Loucy (cell line): Measurements from ENCODE around the gene IDH1.

ENCODE experiments used
- H2AFZ ChIP-seq: fragments of 200-600 bp; sonication (generic); 2 replicates; pipeline ENCODE4 v1.6.0; 2016; ENCODE audit warnings: antibody characterized with exemption, mild to moderate bottlenecking, low read length, moderate library complexity
- H3F3A ChIP-seq: fragments of 200-600 bp; 2 replicates; pipeline ENCODE4 v1.6.0; 2016; ENCODE audit warnings: antibody characterized with exemption, low read depth, mild to moderate bottlenecking
- H3K27me3 ChIP-seq: fragments of 200-600 bp; sonication (generic); 2 replicates; pipeline ENCODE4 v1.6.1; 2014; ENCODE audit warnings: low read length, mild to moderate bottlenecking; ENCODE audit not compliant: insufficient read depth, poor library complexity, severe bottlenecking
- H3K36me3 ChIP-seq: fragments of 200-600 bp; sonication (generic); 2 replicates; pipeline ENCODE4 v1.6.1; 2016; ENCODE audit warnings: low read length; ENCODE audit not compliant: insufficient read depth
- H3K4me1 ChIP-seq: fragments of 200-600 bp; sonication (generic); 2 replicates; pipeline ENCODE4 v1.5.1; 2014; ENCODE audit warnings: low read length, mild to moderate bottlenecking; ENCODE audit not compliant: insufficient read depth, poor library complexity, severe bottlenecking
- H3K4me2 ChIP-seq: fragments of 200-600 bp; sonication (generic); 2 replicates; pipeline ENCODE4 v1.6.0; 2014; ENCODE audit warnings: antibody characterized with exemption, low read length, low read depth, mild to moderate bottlenecking; ENCODE audit not compliant: poor library complexity, severe bottlenecking
- H3K4me3 ChIP-seq: fragments of 200-600 bp; sonication (generic); 2 replicates; pipeline ENCODE4 v1.5.1; 2014; ENCODE audit warnings: low read length, mild to moderate bottlenecking, mixed read lengths; ENCODE audit not compliant: poor library complexity, severe bottlenecking
- H3K79me2 ChIP-seq: fragments of 200-600 bp; sonication (generic); 2 replicates; pipeline ENCODE4 v1.6.1; 2014; ENCODE audit warnings: low read length; ENCODE audit not compliant: insufficient read depth
- H3K9ac ChIP-seq: fragments of 200-600 bp; sonication (generic); 2 replicates; pipeline ENCODE4 v1.6.0; 2014; ENCODE audit warnings: mild to moderate bottlenecking, low read depth, low read length, moderate library complexity; ENCODE audit not compliant: poor library complexity, severe bottlenecking
- H3K9me2 ChIP-seq: fragments of 200-600 bp; sonication (generic); replicated peaks from 2 replicates; pipeline ENCODE4 v1.6.1; 2016; ENCODE audit warnings: low read depth, low read length, mixed read lengths
- H3K9me3 ChIP-seq: fragments of 200-600 bp; sonication (generic); 2 replicates; pipeline ENCODE4 v1.6.1; 2014; ENCODE audit warnings: mild to moderate bottlenecking, antibody characterized with exemption, low read length, low read depth; ENCODE audit not compliant: insufficient read depth
- H4K20me1 ChIP-seq: fragments of 200-600 bp; sonication (generic); 2 replicates; pipeline ENCODE4 v1.6.0; 2014; ENCODE audit warnings: antibody characterized with exemption, low read length, mild to moderate bottlenecking; ENCODE audit not compliant: insufficient read depth, poor library complexity, severe bottlenecking
- EZH2phosphoT487 ChIP-seq: fragments of 200-600 bp; IDR thresholded peaks from 2 replicates; pipeline ENCODE4 v1.6.1; 2018; ENCODE audit warnings: antibody characterized with exemption, mild to moderate bottlenecking, moderate library complexity, borderline replicate concordance
- TF ChIP-seq, protein P1 (sequence below): fragments of 200-600 bp; sonication (generic); conservative IDR thresholded peaks from 2 replicates; pipeline ENCODE4 v1.5.1; 2014; ENCODE audit warnings: mild to moderate bottlenecking, antibody characterized with exemption, low read length

IDH1 gene

DNA sequence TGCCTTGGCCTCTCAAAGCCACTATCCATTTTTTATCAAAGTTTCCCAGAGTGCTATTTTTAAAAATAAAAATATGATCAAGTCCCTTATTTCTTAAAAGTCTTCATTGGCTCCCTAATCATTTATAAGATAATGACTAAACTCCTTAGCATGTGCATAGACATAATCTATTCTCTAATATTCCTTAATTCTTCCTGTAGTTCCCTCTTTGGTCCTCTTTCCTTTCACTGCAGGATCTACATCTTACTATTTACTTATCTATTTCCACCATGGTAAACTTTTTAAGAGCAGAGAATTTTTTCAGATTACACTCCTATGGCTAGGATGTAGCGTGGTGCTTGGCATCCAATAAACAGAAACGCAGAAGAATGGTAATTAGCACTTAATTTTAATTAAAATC is 19.0 kb downstream of the IDH1 start:
- no peaks in the 10 kb centered on the region for H3K27me3 ChIP-seq
- no peak overlapping the region for H3K9ac ChIP-seq
- no peak overlapping the region for H3K4me3 ChIP-seq
- H3K9me3 ChIP-seq: no peaks in the 10 kb centered on the region; the same call in 1 of the 2 replicates
- no peaks in the 10 kb centered on the region for H3K9me2 ChIP-seq
- no peak for TF ChIP-seq EZH2phosphoT487
- TF ChIP-seq, protein P1, sequence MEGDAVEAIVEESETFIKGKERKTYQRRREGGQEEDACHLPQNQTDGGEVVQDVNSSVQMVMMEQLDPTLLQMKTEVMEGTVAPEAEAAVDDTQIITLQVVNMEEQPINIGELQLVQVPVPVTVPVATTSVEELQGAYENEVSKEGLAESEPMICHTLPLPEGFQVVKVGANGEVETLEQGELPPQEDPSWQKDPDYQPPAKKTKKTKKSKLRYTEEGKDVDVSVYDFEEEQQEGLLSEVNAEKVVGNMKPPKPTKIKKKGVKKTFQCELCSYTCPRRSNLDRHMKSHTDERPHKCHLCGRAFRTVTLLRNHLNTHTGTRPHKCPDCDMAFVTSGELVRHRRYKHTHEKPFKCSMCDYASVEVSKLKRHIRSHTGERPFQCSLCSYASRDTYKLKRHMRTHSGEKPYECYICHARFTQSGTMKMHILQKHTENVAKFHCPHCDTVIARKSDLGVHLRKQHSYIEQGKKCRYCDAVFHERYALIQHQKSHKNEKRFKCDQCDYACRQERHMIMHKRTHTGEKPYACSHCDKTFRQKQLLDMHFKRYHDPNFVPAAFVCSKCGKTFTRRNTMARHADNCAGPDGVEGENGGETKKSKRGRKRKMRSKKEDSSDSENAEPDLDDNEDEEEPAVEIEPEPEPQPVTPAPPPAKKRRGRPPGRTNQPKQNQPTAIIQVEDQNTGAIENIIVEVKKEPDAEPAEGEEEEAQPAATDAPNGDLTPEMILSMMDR: no peak
- peaks cover 33% of the 10 kb centered on the region for H3K36me3 ChIP-seq
- no peaks in the 10 kb centered on the region for H4K20me1 ChIP-seq
- no peaks in the 10 kb centered on the region for H3F3A ChIP-seq
- H3K4me2 ChIP-seq: no peak overlapping the region
- H3K79me2 ChIP-seq: no peaks in the 10 kb centered on the region
- H3K4me1 ChIP-seq: no peaks in the 10 kb centered on the region
- no peak overlapping the region for H2AFZ ChIP-seq

DNA sequence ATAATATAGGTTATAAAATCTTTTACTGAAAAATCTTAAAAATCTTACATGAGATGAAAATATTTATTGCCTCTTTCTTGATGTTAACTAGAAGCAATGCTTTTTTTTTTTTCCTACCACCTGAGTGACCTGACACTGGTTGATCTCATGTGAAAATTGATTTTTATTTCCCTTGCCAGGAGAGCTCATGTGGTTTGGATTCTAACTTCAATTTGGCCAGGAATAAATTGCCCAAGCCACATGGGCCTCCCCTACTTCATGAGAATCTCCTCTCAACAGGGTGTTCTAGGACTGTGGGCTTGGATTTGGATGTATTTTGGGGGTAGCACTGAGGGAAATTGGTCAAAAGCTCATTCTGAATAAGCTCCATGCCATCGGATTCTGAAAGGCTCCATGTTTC is 20.1 kb downstream of the IDH1 start:
- H3K4me3 ChIP-seq: no peak overlapping the region
- H3K27me3 ChIP-seq: no peaks in the 10 kb centered on the region
- H3K4me2 ChIP-seq: no peak overlapping the region
- no peaks in the 10 kb centered on the region; the same call in 1 of the 2 replicates for H3K9me3 ChIP-seq
- H3K36me3 ChIP-seq: peaks cover 24% of the 10 kb centered on the region
- no peak for TF ChIP-seq EZH2phosphoT487
- TF ChIP-seq, protein P1: no peak
- no peaks in the 10 kb centered on the region for H3F3A ChIP-seq
- H3K9ac ChIP-seq: no peak overlapping the region
- no peaks in the 10 kb centered on the region for H3K4me1 ChIP-seq
- no peaks in the 10 kb centered on the region for H3K79me2 ChIP-seq
- no peaks in the 10 kb centered on the region for H4K20me1 ChIP-seq
- H2AFZ ChIP-seq: no peak overlapping the region
- no peaks in the 10 kb centered on the region for H3K9me2 ChIP-seq

DNA sequence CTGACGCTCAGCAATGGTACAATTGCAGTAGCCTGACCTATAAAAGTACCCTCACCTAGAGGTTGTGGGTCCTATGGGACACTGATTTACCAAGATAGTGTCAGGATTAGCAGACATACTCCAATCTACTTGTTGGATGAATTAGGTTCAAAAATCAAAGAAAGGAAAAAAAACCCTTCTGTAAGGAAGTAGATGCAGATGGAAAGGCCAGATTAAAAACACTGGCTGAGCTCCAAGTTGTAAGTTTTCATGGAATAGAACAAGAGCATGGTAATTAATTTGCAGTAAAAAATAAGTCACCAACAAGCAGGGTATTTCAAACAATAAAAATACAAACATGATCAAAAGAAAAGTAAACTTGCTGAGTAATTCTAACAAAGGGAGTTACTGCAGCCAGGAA is 26.4 kb downstream of the IDH1 start:
- TF ChIP-seq, protein P1: no peak
- TF ChIP-seq EZH2phosphoT487: no peak
- H4K20me1 ChIP-seq: no peaks in the 10 kb centered on the region
- H3K9me3 ChIP-seq: no peaks in the 10 kb centered on the region; the same call in 1 of the 2 replicates
- H3K4me2 ChIP-seq: no peak overlapping the region
- no peaks in the 10 kb centered on the region for H3K9me2 ChIP-seq
- H2AFZ ChIP-seq: no peak overlapping the region
- no peak overlapping the region for H3K9ac ChIP-seq
- no peaks in the 10 kb centered on the region for H3F3A ChIP-seq
- no peaks in the 10 kb centered on the region for H3K4me1 ChIP-seq
- no peaks in the 10 kb centered on the region for H3K27me3 ChIP-seq
- no peaks in the 10 kb centered on the region for H3K79me2 ChIP-seq
- H3K36me3 ChIP-seq: no peaks in the 10 kb centered on the region
- no peak overlapping the region for H3K4me3 ChIP-seq
